Measurements from ENCODE around the gene SRD5A1. TPM values are rescaled to one million over a fixed set of nuclear protein-coding genes. Genes with fewer than 3 reads are reported as not detected.

SRD5A1 gene
- total RNA-seq, 1 experiment from 2014 or later = 24.7 TPM

- intact Hi-C loops (cut with micrococcal nuclease) = no loop called here
- BruUV-seq (replicated peaks) = no TSS peak
Measured at GRCh38 chr5:6606884-6607558, 26.2 kb upstream of the SRD5A1 start.

More at GRCh38 chr5:6606884-6607558, 26.2 kb upstream of the SRD5A1 start:
- Histone ChIP-seq H4K20me1 (ENCODE audit: insufficient read depth) (peaks cover 8% of the 10 kb centered on the region; the same call in 1 of the 2 replicates), H2AFZ (ENCODE audit: low read depth, low read length, poor library complexity, severe bottlenecking) (no peak overlapping the region), H3K9me2 (ENCODE audit: insufficient read depth) (no peaks in the 10 kb centered on the region), H3K36me3 (ENCODE audit: control insufficient read depth in 1 of 2, insufficient read depth in 2 of 2, low read length in 2 of 2) (peaks cover 78 to 79% of the 10 kb centered on the region in 2 experiments), H3K9ac (ENCODE audit: low read length) (no peak overlapping the region), H3K27ac (ENCODE audit: low read depth, low read length) (no peak overlapping the region), H3K27me3 (ENCODE audit: insufficient read depth, low read length) (no peaks in the 10 kb centered on the region), H3K4me2 (ENCODE audit: low read length) (no peak overlapping the region), H3K4me3 (replicated peaks in 1 of 2; ENCODE audit: low read depth in 1 of 2, low read length in 2 of 2) (no peak overlapping the region), H3K4me1 (ENCODE audit: control insufficient read depth in 1 of 2, insufficient read depth in 2 of 2, low read length in 2 of 2) (no peaks in the 10 kb centered on the region), H3K9me3 (ENCODE audit: control insufficient read depth in 1 of 2, insufficient read depth in 1 of 2, low read depth in 1 of 2, low read length in 2 of 2) (no peaks in the 10 kb centered on the region), H3K79me2 (ENCODE audit: insufficient read depth, low read length) (peaks cover 77% of the 10 kb centered on the region)
- ChIA-PET CTCF (no interaction called here), POLR2A (no interaction called here), RAD21 (ENCODE audit: low non-redundant PET in 1 of 2, low total read pairs in 2 of 2, uncharacterized antibody in 2 of 2, unreplicated experiment in 2 of 2) (no interaction called here)
- ATAC-seq (no peak), DNase-seq (ENCODE audit: low read depth, low spot score) (no peak)
- TF ChIP-seq EZH2 (IDR thresholded peaks at IDR 0.05) (no peak), POLR2A (IDR thresholded peaks at IDR 0.05; ENCODE audit: borderline replicate concordance, extremely low read depth, insufficient read depth, insufficient read length) (no peak), RAD21 (IDR thresholded peaks at IDR 0.05; ENCODE audit: low read depth) (no peak), CTCF (IDR thresholded peaks at IDR 0.05 in 2 of 3, conservative IDR thresholded peaks at IDR 0.05 in 1 of 3; ENCODE audit: borderline replicate concordance in 1 of 3, insufficient read depth in 1 of 3, low read depth in 2 of 3, low read length in 2 of 3) (no peak), SIN3A (IDR thresholded peaks at IDR 0.05; ENCODE audit: low read depth) (no peak), CEBPB (IDR thresholded peaks at IDR 0.05; ENCODE audit: low read depth) (no peak)

All from HCT116 (cell line).